Subcutaneous adipose tissue (tissue), 4 donors: ENCODE data around the gene IDH3G. TPM values are rescaled to one million over a fixed set of nuclear protein-coding genes. Genes with fewer than 3 reads are reported as not detected.

Experiments used
- CTCF ChIP-seq: fragments of 450-650 bp; IDR thresholded peaks from one replicate; pipeline ENCODE4 v1.5.1; 2016; ENCODE audit warnings: low read depth, mild to moderate bottlenecking, control low read depth, antibody characterized with exemption, moderate library complexity
- total RNA-seq, 4 donors: library from RNA; depleted of rRNA; stranded (reverse); fragments of >200 nt; gene quantifications; one replicate each; pipeline ENCODE4 v1.1.0, GENCODE V29; 2016

IDH3G gene
- 10 to 100 TPM; 40.9 to 70.0 (median 69.5) TPM for total RNA-seq

GRCh38 chrX:153794018-153794896, at the start of gene IDH3G, which contains the start of gene SSR4:
TSS of gene IDH3G (minus strand) at chrX:153794375. CDS start at chrX:153794326, 49 bp downstream.
TSS of gene SSR4 (plus strand) at chrX:153794668. CDS start at chrX:153794688, 20 bp downstream.
- no peak for TF ChIP-seq CTCF

- TF ChIP-seq CTCF = no peak
These were observed 42.7 kb upstream of the IDH3G start for GRCh38 chrX:153836921-153837320.

GRCh38 chrX:153832728-153833127, 38.6 kb upstream of the IDH3G start:
- TF ChIP-seq CTCF = no peak

GRCh38 chrX:153831429-153832150, 37.4 kb upstream of the IDH3G start:
- no peak for TF ChIP-seq CTCF

- no peak for TF ChIP-seq CTCF
These were observed 36.7 kb upstream of the IDH3G start for GRCh38 chrX:153830640-153831428.

GRCh38 chrX:153829799-153830639, 35.8 kb upstream of the IDH3G start, which contains the start of gene PDZD4:
TSS of gene PDZD4 (minus strand) at chrX:153830544. CDS start at chrX:153830298, 246 bp downstream.
- no peak for TF ChIP-seq CTCF
